IMR-90 (cell line): ENCODE data around the gene NAGK. TPM values are rescaled to one million over a fixed set of nuclear protein-coding genes. Genes with fewer than 3 reads are reported as not detected.

Experiments
- ATAC-seq: fragments of 200-7000 bp; cut with Tn5 transposase; 2 replicates; pipeline ENCODE4 v1.9.1; 2020; ENCODE audit warnings: low read depth, mild to moderate bottlenecking, moderate library complexity
- BruUV-seq: library from RNA; stranded (reverse); fragments of 400-500 nt; replicated peaks from 2 replicates; lab custom pipeline; 2021; lab: Mats Ljungman, UMichigan
- CTCF ChIA-PET: fragments of 300-600 bp; formaldehyde crosslinking; extraction: SDS; loops from one replicate; lab custom pipeline; 2021; ENCODE audit warnings: antibody characterized with exemption; lab: Yijun Ruan, JAX
- POLR2A ChIA-PET: fragments of 300-600 bp; sonication (Branson Sonifier 250); formaldehyde crosslinking; loops from one replicate; lab custom pipeline; 2022; ENCODE audit warnings: antibody characterized with exemption; ENCODE audit not compliant: unreplicated experiment; lab: Charles Lee
- DNase-seq: peaks from one replicate; pipeline ENCODE4 v3.0.0; 2013
- H2AFZ ChIP-seq: replicated peaks from 2 replicates; pipeline ENCODE3; 2013; ENCODE audit warnings: low read length, mild to moderate bottlenecking; ENCODE audit not compliant: poor library complexity
- H2AK5ac ChIP-seq: 2 replicates; pipeline ENCODE4 v1.6.1; 2013; ENCODE audit warnings: low read depth, low read length, inconsistent platforms
- H2AK9ac ChIP-seq: replicated peaks from 2 replicates; pipeline ENCODE3; 2013; ENCODE audit warnings: mild to moderate bottlenecking, low read depth, low read length, moderate library complexity; ENCODE audit not compliant: poor library complexity
- H2BK120ac ChIP-seq: 2 replicates; pipeline ENCODE4 v1.6.1; 2013; ENCODE audit warnings: low read depth, low read length, inconsistent platforms
- H2BK15ac ChIP-seq: 3 replicates; pipeline ENCODE4 v1.6.1; 2013; ENCODE audit warnings: low read depth, low read length, inconsistent platforms
- H2BK20ac ChIP-seq: 2 replicates; pipeline ENCODE4 v1.6.1; 2013; ENCODE audit warnings: low read depth, mild to moderate bottlenecking, inconsistent platforms, low read length, moderate library complexity
- H2BK5ac ChIP-seq: 2 replicates; pipeline ENCODE4 v1.6.1; 2013; ENCODE audit warnings: mild to moderate bottlenecking, low read depth, low read length, inconsistent platforms; ENCODE audit not compliant: poor library complexity, severe bottlenecking
- H3K14ac ChIP-seq: replicated peaks from 2 replicates; pipeline ENCODE4 v1.6.1; 2013; ENCODE audit warnings: low read depth, low read length, inconsistent platforms
- H3K18ac ChIP-seq: 2 replicates; pipeline ENCODE4 v1.6.1; 2013; ENCODE audit warnings: low read depth, low read length, control low read depth
- H3K23ac ChIP-seq: 2 replicates; pipeline ENCODE4 v1.6.1; 2013; ENCODE audit warnings: low read depth, low read length, inconsistent platforms
- H3K27ac ChIP-seq: 2 replicates; pipeline ENCODE4 v1.5.1; 2013; ENCODE audit warnings: mild to moderate bottlenecking, control low read depth, low read length; ENCODE audit not compliant: insufficient read depth
- H3K27me3 ChIP-seq: 2 replicates; pipeline ENCODE4 v1.6.1; 2013; ENCODE audit warnings: low read length; ENCODE audit not compliant: control insufficient read depth, insufficient read depth
- H3K36me3 ChIP-seq: 2 replicates; pipeline ENCODE4 v1.6.1; 2013; ENCODE audit warnings: low read length, mixed read lengths; ENCODE audit not compliant: control insufficient read depth, insufficient read depth
- H3K4ac ChIP-seq: 2 replicates; pipeline ENCODE4 v1.6.1; 2013; ENCODE audit warnings: low read depth, low read length, inconsistent platforms
- H3K4me1 ChIP-seq: 2 replicates; pipeline ENCODE4 v1.6.1; 2013; ENCODE audit warnings: low read length, mixed read lengths; ENCODE audit not compliant: control insufficient read depth, insufficient read depth
- H3K4me2 ChIP-seq: 2 replicates; pipeline ENCODE4 v1.6.1; 2013; ENCODE audit warnings: low read depth, mild to moderate bottlenecking, control low read depth, low read length, moderate library complexity
- H3K4me3 ChIP-seq: 2 replicates; pipeline ENCODE4 v1.5.1; 2013; ENCODE audit warnings: low read depth, mild to moderate bottlenecking, control low read depth, low read length, moderate library complexity; ENCODE audit not compliant: insufficient read depth
- H3K56ac ChIP-seq: 2 replicates; pipeline ENCODE4 v1.6.1; 2013; ENCODE audit warnings: low read length, inconsistent platforms; ENCODE audit not compliant: insufficient read depth; ENCODE audit errors: extremely low read depth
- H3K79me1 ChIP-seq, 2 experiments: 2 replicates each; pipeline ENCODE4 v1.6.1; 2013; ENCODE audit warnings: low read length in 2 of 2, inconsistent platforms in 1 of 2, low read depth in 1 of 2
- H3K9ac ChIP-seq: 2 replicates; pipeline ENCODE4 v1.6.1; 2013; ENCODE audit warnings: low read depth, low read length, control low read depth
- H3K9me1 ChIP-seq: 2 replicates; pipeline ENCODE4 v1.6.1; 2013; ENCODE audit warnings: low read length, inconsistent platforms; ENCODE audit not compliant: insufficient read depth
- H3K9me3 ChIP-seq: 2 replicates; pipeline ENCODE4 v1.6.1; 2013; ENCODE audit warnings: low read length; ENCODE audit not compliant: control insufficient read depth, insufficient read depth
- H4K20me1 ChIP-seq: 2 replicates; pipeline ENCODE4 v1.6.1; 2013; ENCODE audit warnings: low read length, inconsistent platforms; ENCODE audit not compliant: insufficient read depth
- H4K5ac ChIP-seq: 2 replicates; pipeline ENCODE4 v1.6.1; 2013; ENCODE audit warnings: mild to moderate bottlenecking, low read depth, low read length, control low read depth
- H4K8ac ChIP-seq, 2 experiments: 2 replicates each; pipeline ENCODE4 v1.6.1; 2013; ENCODE audit warnings: low read depth in 2 of 2, low read length in 2 of 2, control low read depth in 1 of 2, inconsistent platforms in 1 of 2
- H4K91ac ChIP-seq: 2 replicates; pipeline ENCODE4 v1.6.1; 2013; ENCODE audit warnings: low read depth, low read length, inconsistent platforms; ENCODE audit not compliant: insufficient read depth
- CEBPB ChIP-seq: IDR thresholded peaks from 2 replicates; pipeline ENCODE4 v1.6.1; 2012; ENCODE audit warnings: low read depth, low read length, improper control_type of control experiment
- CHD1 ChIP-seq: IDR thresholded peaks from 2 replicates; pipeline ENCODE4 v1.6.1; 2012; ENCODE audit warnings: low read depth, low read length, improper control_type of control experiment
- MAFK ChIP-seq: IDR thresholded peaks from 2 replicates; pipeline ENCODE4 v1.6.1; 2012; ENCODE audit warnings: low read depth, low read length, improper control_type of control experiment
- MAZ ChIP-seq: IDR thresholded peaks from 2 replicates; pipeline ENCODE4 v1.6.1; 2012; ENCODE audit warnings: low read depth, mild to moderate bottlenecking, low read length, improper control_type of control experiment, moderate library complexity, borderline replicate concordance
- MXI1 ChIP-seq: IDR thresholded peaks from 2 replicates; pipeline ENCODE4 v1.6.1; 2012; ENCODE audit warnings: low read depth, mild to moderate bottlenecking, low read length, moderate library complexity, borderline replicate concordance
- NFE2L2 ChIP-seq: fragments of 150-350 bp; IDR thresholded peaks from 2 replicates; pipeline ENCODE4 v1.6.1; 2016; ENCODE audit warnings: low read depth, mild to moderate bottlenecking, low read length
- RAD21 ChIP-seq: IDR thresholded peaks from 2 replicates; pipeline ENCODE4 v1.6.1; 2012; ENCODE audit warnings: low read length, improper control_type of control experiment
- RCOR1 ChIP-seq: IDR thresholded peaks from 2 replicates; pipeline ENCODE4 v1.6.1; 2012; ENCODE audit warnings: mild to moderate bottlenecking, low read length, improper control_type of control experiment; ENCODE audit not compliant: insufficient replicate concordance
- RFX5 ChIP-seq: IDR thresholded peaks from 2 replicates; pipeline ENCODE4 v1.8.0; 2012; ENCODE audit warnings: low read depth, mild to moderate bottlenecking, low read length, moderate library complexity
- SMC3 ChIP-seq: fragments of 150-350 bp; IDR thresholded peaks from 2 replicates; pipeline ENCODE4 v1.6.1; 2016; ENCODE audit warnings: low read depth, mild to moderate bottlenecking, antibody characterized with exemption, low read length, moderate library complexity
- WGBS, 2 experiments: methylation state at CpG; one replicate each; pipeline versions ENCODE4 v1.1.5 to v1.1.7; 2013; ENCODE audit warnings: missing lambda C conversion rate in 2 of 2; ENCODE audit not compliant: insufficient read length in 1 of 2; ENCODE audit errors: extremely low coverage in 2 of 2; 5-methylcytosine and 5-hydroxymethylcytosine counted together
- dilution Hi-C: fragments of 300-500 bp; cut with HindIII; formaldehyde crosslinking; loops from one replicate; pipeline ENCODE4 v1.14.3; 2018; ENCODE audit warnings: low sequenced_read_pairs; ENCODE audit not compliant: unreplicated experiment
- in situ Hi-C: fragments of 300-500 bp; cut with MboI; formaldehyde crosslinking; loops from 3 replicates; pipeline ENCODE4 v1.14.3; 2019; ENCODE audit warnings: low sequenced_read_pairs, inconsistent platforms, mixed read lengths
- intact Hi-C: fragments of 100-400 bp; cut with micrococcal nuclease; formaldehyde crosslinking; loops from 2 replicates; pipeline ENCODE4 v1.10.0; 2022
- polyA plus RNA-seq, 3 experiments: library from polyadenylated mRNA; depleted of rRNA; stranded (reverse); fragments of >200 nt; gene quantifications; 2 replicates each; pipeline ENCODE4 v1.2.3, GENCODE V29; 2012; ENCODE audit warnings: low replicate concordance in 1 of 3
- total RNA-seq: library from RNA; depleted of rRNA; stranded (reverse); fragments of >200 nt; gene quantifications from 2 replicates; pipeline ENCODE4 v1.2.3, GENCODE V29; 2012
- TF ChIP-seq, protein P1 (sequence below): fragments of 150-350 bp; IDR thresholded peaks from 2 replicates; pipeline ENCODE4 v1.6.1; 2016; ENCODE audit warnings: low read depth, mild to moderate bottlenecking, low read length, moderate library complexity, borderline replicate concordance

Gene NAGK
- total and polyA plus RNA-seq, 2 of the 4 experiments (the other 2 are of a cell fraction): 60.4 to 146 TPM

DNA sequence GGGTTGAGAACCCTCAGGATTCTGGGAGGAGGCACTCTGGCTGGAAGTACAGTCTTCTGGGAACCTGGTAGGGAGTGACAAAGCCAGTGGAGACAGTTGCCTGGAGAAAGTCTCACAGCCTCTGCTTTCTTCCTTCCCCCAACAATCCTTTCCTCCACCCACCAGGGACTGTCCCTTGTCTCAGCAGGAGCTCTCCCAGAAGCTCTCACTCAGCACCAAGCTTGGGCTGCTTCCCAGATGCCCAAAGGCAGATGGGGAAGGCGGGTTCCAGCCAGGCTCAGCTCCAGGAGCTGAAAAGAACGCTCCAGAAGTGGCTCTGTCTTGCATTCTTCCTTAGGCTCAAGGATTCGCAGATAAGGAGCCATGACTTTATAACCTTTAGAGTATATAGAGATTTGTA lies 7.6 kb upstream of the NAGK start:
- Histone ChIP-seq H3K14ac (no peak overlapping the region), H4K20me1 (no peaks in the 10 kb centered on the region), H2BK15ac (no peak overlapping the region), H2BK120ac (no peak overlapping the region), H2AK9ac (no peak overlapping the region), H2BK20ac (no peak overlapping the region), H3K27ac (no peak overlapping the region), H3K9ac (no peak overlapping the region), H2AFZ (no peak overlapping the region), H3K27me3 (peaks cover 23% of the 10 kb centered on the region), H2BK5ac (no peak overlapping the region), H4K5ac (no peak overlapping the region), H3K4ac (no peak overlapping the region), H4K8ac (no peak overlapping the region), H3K4me1 (peaks cover 7% of the 10 kb centered on the region; the same call in 1 of the 2 replicates), H3K9me1 (no peaks in the 10 kb centered on the region), H3K56ac (no peak overlapping the region), H3K79me1 (no peaks in the 10 kb centered on the region), H3K4me2 (no peak overlapping the region), H2AK5ac (no peak overlapping the region), H3K18ac (no peak overlapping the region), H3K36me3 (no peaks in the 10 kb centered on the region), H4K91ac (no peak overlapping the region), H3K23ac (no peak overlapping the region), H3K4me3 (no peak overlapping the region), H3K9me3 (no peaks in the 10 kb centered on the region)
- TF ChIP-seq CEBPB (no peak), SMC3 (no peak), NFE2L2 (no peak), RFX5 (no peak), RAD21 (no peak), MAZ (no peak), CHD1 (no peak), RCOR1 (no peak), MXI1 (no peak), MAFK (no peak)
- TF ChIP-seq, protein P1, sequence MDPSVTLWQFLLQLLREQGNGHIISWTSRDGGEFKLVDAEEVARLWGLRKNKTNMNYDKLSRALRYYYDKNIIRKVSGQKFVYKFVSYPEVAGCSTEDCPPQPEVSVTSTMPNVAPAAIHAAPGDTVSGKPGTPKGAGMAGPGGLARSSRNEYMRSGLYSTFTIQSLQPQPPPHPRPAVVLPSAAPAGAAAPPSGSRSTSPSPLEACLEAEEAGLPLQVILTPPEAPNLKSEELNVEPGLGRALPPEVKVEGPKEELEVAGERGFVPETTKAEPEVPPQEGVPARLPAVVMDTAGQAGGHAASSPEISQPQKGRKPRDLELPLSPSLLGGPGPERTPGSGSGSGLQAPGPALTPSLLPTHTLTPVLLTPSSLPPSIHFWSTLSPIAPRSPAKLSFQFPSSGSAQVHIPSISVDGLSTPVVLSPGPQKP: no peak
- CTCF ChIA-PET: interaction anchor here (0.5 kb wide), 1 partner anchor 53 kb away, joined by 3 read pairs; no protein-coding TSS in a partner anchor
- ATAC-seq: no peak
- DNase-seq: no peak
- intact Hi-C loops (no loop called here), in situ Hi-C loops (no loop called here), dilution Hi-C loops (no loop called here)
- WGBS, 2 experiments: no CpG with 5 or more reads among the region's 3 CpGs
- no TSS peak for BruUV-seq
- POLR2A ChIA-PET: no interaction called here
